ENCODE measurements around the gene FXN.
A peak's percentile ranks its signal among the peaks of the same experiment; 100 is the strongest.

FXN gene

GRCh38 chr9:68998812-68999211 lies 36.7 kb upstream of the FXN start:
- no peak for TF ChIP-seq CTCF (IDR thresholded peaks at IDR 0.05; ENCODE audit: low read depth, low read length)
- no peak for DNase-seq (ENCODE audit: low read depth, low spot score)
- in situ Hi-C loops (cut with HindIII; ENCODE audit: low sequenced_read_pairs), result no loop called here
- no peak overlapping the region for H3K4me3 ChIP-seq (ENCODE audit: low read depth, low read length)

GRCh38 chr9:68999393-69000105 lies 36.0 kb upstream of the FXN start:
- in situ Hi-C loops (cut with HindIII; ENCODE audit: low sequenced_read_pairs), result no loop called here
- no peak overlapping the region for H3K4me3 ChIP-seq (ENCODE audit: low read depth, low read length)
- DNase-seq (ENCODE audit: low read depth, low spot score), result peak; percentile 59
- peak; percentile 90 for TF ChIP-seq CTCF (IDR thresholded peaks at IDR 0.05; ENCODE audit: low read depth, low read length)

- DNase-seq (ENCODE audit: low read depth, low spot score), result no peak
- TF ChIP-seq CTCF (IDR thresholded peaks at IDR 0.05; ENCODE audit: low read depth, low read length), result no peak
- H3K4me3 ChIP-seq (ENCODE audit: low read depth, low read length), result no peak overlapping the region
- in situ Hi-C loops (cut with HindIII; ENCODE audit: low sequenced_read_pairs), result no loop called here
Measured at GRCh38 chr9:69001921-69002320, 33.6 kb upstream of the FXN start.

GRCh38 chr9:69003051-69003450 lies 32.5 kb upstream of the FXN start:
- in situ Hi-C loops (cut with HindIII; ENCODE audit: low sequenced_read_pairs), result no loop called here
- H3K4me3 ChIP-seq (ENCODE audit: low read depth, low read length), result no peak overlapping the region
- DNase-seq (ENCODE audit: low read depth, low spot score), result no peak
- no peak for TF ChIP-seq CTCF (IDR thresholded peaks at IDR 0.05; ENCODE audit: low read depth, low read length)

GRCh38 chr9:69004836-69005235 lies 30.7 kb upstream of the FXN start:
- no peak for TF ChIP-seq CTCF (IDR thresholded peaks at IDR 0.05; ENCODE audit: low read depth, low read length)
- no peak for DNase-seq (ENCODE audit: low read depth, low spot score)
- in situ Hi-C loops (cut with HindIII; ENCODE audit: low sequenced_read_pairs), result no loop called here
- no peak overlapping the region for H3K4me3 ChIP-seq (ENCODE audit: low read depth, low read length)

- no peak overlapping the region for H3K4me3 ChIP-seq (ENCODE audit: low read depth, low read length)
- DNase-seq (ENCODE audit: low read depth, low spot score), result no peak
- no peak for TF ChIP-seq CTCF (IDR thresholded peaks at IDR 0.05; ENCODE audit: low read depth, low read length)
- in situ Hi-C loops (cut with HindIII; ENCODE audit: low sequenced_read_pairs), result no loop called here
Measured at GRCh38 chr9:69009708-69010107, 25.8 kb upstream of the FXN start.
